G401 (cell line): ENCODE data around the gene TRANK1. TPM values are rescaled to one million over a fixed set of nuclear protein-coding genes. Genes with fewer than 3 reads are reported as not detected.
"Not testable (repeated sequence)": the region's sequence is repeated elsewhere in the genome, so short reads cannot be mapped to it uniquely, and the experiment has no call there.

Source experiments
- DNase-seq: peaks from one replicate; pipeline ENCODE4 v3.0.0-alpha.2; 2015; ENCODE audit warnings: low spot score
- in situ Hi-C: cut with HindIII; loops from 2 replicates; pipeline ENCODE4 v1.10.0; 2016; ENCODE audit warnings: low sequenced_read_pairs, mixed read lengths
- total RNA-seq: library from RNA; depleted of rRNA; stranded (reverse); fragments of >200 nt; shearing (Covaris generic); gene quantifications from 2 replicates; pipeline ENCODE4 v1.2.3, GENCODE V29; 2014

The TRANK1 gene
- total RNA-seq, 1 experiment from 2014 or later, result 0.44 TPM

- in situ Hi-C loops, result no loop called here
- no peak for DNase-seq
Measured at GRCh38 chr3:36959821-36960220, 15.0 kb upstream of the TRANK1 start.

- DNase-seq, result no peak
- in situ Hi-C loops, result no loop called here
Measured at GRCh38 chr3:36957862-36958686, 13.2 kb upstream of the TRANK1 start.

GRCh38 chr3:36957063-36957462 lies 12.2 kb upstream of the TRANK1 start:
- in situ Hi-C loops, result no loop called here
- DNase-seq, result no peak

- DNase-seq, result no peak
- in situ Hi-C loops, result no loop called here
Measured at GRCh38 chr3:36956155-36956554, 11.3 kb upstream of the TRANK1 start.

GRCh38 chr3:36954452-36955134 lies 9.7 kb upstream of the TRANK1 start:
- no peak for DNase-seq

GRCh38 chr3:36947814-36948213 lies 3.0 kb upstream of the TRANK1 start:
- in situ Hi-C loops, DNase-seq: not testable (repeated sequence)

More at GRCh38 chr3:36954452-36955134, 9.7 kb upstream of the TRANK1 start:
- in situ Hi-C loops, result no loop called here

GRCh38 chr3:36945333-36945980 lies 603 bp upstream of the TRANK1 start:
- DNase-seq, result no peak
- in situ Hi-C loops, result no loop called here

GRCh38 chr3:36944012-36944640 lies 728 bp downstream of the TRANK1 start:
- DNase-seq, result peak; percentile 77
- in situ Hi-C loops, result no loop called here

GRCh38 chr3:36943601-36944000 lies 1.3 kb downstream of the TRANK1 start:
- in situ Hi-C loops, result no loop called here
- no peak for DNase-seq

GRCh38 chr3:36942638-36943248 lies 2.1 kb downstream of the TRANK1 start:
- in situ Hi-C loops, result no loop called here
- DNase-seq, result no peak

- no peak for DNase-seq
- in situ Hi-C loops, result no loop called here
Measured at GRCh38 chr3:36941658-36942057, 3.2 kb downstream of the TRANK1 start.

- in situ Hi-C loops, result no loop called here
- no peak for DNase-seq
Measured at GRCh38 chr3:36941162-36941561, 3.7 kb downstream of the TRANK1 start.

- in situ Hi-C loops, result no loop called here
Measured at GRCh38 chr3:36937492-36937891, 7.4 kb downstream of the TRANK1 start.

GRCh38 chr3:36933540-36934296 lies 11.1 kb downstream of the TRANK1 start:
- in situ Hi-C loops, result no loop called here
- DNase-seq, result no peak

More at GRCh38 chr3:36937492-36937891, 7.4 kb downstream of the TRANK1 start:
- no peak for DNase-seq

GRCh38 chr3:36931424-36931823 lies 13.4 kb downstream of the TRANK1 start:
- in situ Hi-C loops, DNase-seq: not testable (repeated sequence)

GRCh38 chr3:36928220-36928619 lies 16.6 kb downstream of the TRANK1 start:
- no peak for DNase-seq
- in situ Hi-C loops, result no loop called here

GRCh38 chr3:36926292-36926897 lies 18.5 kb downstream of the TRANK1 start:
- in situ Hi-C loops, result no loop called here

More at GRCh38 chr3:36926292-36926897, 18.5 kb downstream of the TRANK1 start:
- no peak for DNase-seq
